ENCODE results near the gene WFS1.

The WFS1 gene

GRCh38 chr4:6293097-6293445 lies 23.4 kb downstream of the WFS1 start:
- in situ Hi-C loops (cut with MboI; ENCODE audit: low sequenced_read_pairs, unreplicated experiment), result no loop called here
- no peak for TF ChIP-seq CTCF (IDR thresholded peaks at IDR 0.05; ENCODE audit: borderline replicate concordance, control extremely low read depth, extremely low read depth, insufficient read depth, missing control alignments)
- DNase-seq (ENCODE audit: low spot score), result no peak

GRCh38 chr4:6293661-6294060 lies 24.0 kb downstream of the WFS1 start:
- no peak for TF ChIP-seq CTCF (IDR thresholded peaks at IDR 0.05; ENCODE audit: borderline replicate concordance, control extremely low read depth, extremely low read depth, insufficient read depth, missing control alignments)
- in situ Hi-C loops (cut with MboI; ENCODE audit: low sequenced_read_pairs, unreplicated experiment), result no loop called here
- no peak for DNase-seq (ENCODE audit: low spot score)

GRCh38 chr4:6294705-6295421 lies 25.2 kb downstream of the WFS1 start:
- no peak for TF ChIP-seq CTCF (IDR thresholded peaks at IDR 0.05; ENCODE audit: borderline replicate concordance, control extremely low read depth, extremely low read depth, insufficient read depth, missing control alignments)
- DNase-seq (ENCODE audit: low spot score), result no peak
- in situ Hi-C loops (cut with MboI; ENCODE audit: low sequenced_read_pairs, unreplicated experiment), result no loop called here

DNA sequence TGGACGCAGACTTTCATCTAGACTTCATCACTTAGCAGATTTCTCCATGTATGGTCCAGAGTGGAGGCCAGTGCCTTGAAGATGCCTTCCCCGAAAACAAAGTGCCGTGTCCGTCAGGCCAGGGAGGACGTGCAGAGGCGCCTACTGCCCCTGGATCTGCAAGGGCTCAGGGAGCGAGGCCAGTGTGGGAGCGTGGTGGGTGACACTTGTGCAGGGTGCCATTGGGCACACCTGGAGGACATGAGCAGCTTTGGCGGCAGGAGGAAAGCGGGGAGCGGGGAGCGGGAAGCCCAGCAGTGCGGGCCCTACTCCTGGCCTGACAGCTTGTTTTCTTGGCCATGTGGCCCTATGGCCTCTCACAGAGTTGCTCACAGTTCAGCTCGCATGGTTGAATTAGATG lies 25.8 kb downstream of the WFS1 start:
- in situ Hi-C loops (cut with MboI; ENCODE audit: low sequenced_read_pairs, unreplicated experiment), result no loop called here
- no peak for DNase-seq (ENCODE audit: low spot score)
- TF ChIP-seq CTCF (IDR thresholded peaks at IDR 0.05; ENCODE audit: borderline replicate concordance, control extremely low read depth, extremely low read depth, insufficient read depth, missing control alignments), result no peak

DNA sequence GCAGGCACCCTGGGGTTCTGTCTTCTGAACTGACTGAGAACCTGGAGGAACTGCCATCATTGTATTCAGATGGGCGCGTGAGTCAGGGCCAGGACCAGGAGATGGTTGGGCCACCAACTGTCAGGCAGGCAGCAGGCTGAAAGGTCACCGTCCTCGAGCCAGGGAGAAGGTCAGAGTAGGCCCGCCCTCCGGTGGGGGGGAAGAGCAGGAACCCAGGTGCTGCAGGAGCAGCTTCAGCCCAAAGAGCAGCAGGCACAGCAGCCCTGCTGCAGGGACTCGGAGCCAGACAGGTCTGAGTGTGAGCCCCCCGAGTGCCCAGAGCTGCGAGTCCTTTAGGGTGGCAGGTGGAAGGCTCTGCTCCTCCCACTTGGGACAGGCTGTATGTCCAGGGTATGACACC lies 26.4 kb downstream of the WFS1 start:
- in situ Hi-C loops (cut with MboI; ENCODE audit: low sequenced_read_pairs, unreplicated experiment), result no loop called here
- TF ChIP-seq CTCF (IDR thresholded peaks at IDR 0.05; ENCODE audit: borderline replicate concordance, control extremely low read depth, extremely low read depth, insufficient read depth, missing control alignments), result no peak
- DNase-seq (ENCODE audit: low spot score), result no peak

- DNase-seq (ENCODE audit: low spot score), result no peak
- no peak for TF ChIP-seq CTCF (IDR thresholded peaks at IDR 0.05; ENCODE audit: borderline replicate concordance, control extremely low read depth, extremely low read depth, insufficient read depth, missing control alignments)
- in situ Hi-C loops (cut with MboI; ENCODE audit: low sequenced_read_pairs, unreplicated experiment), result no loop called here
These were observed 27.7 kb downstream of the WFS1 start for GRCh38 chr4:6297266-6297815.

Measured in GM13976 (cell line).